HEK293 (cell line): ENCODE results near the gene FAM210B.

Experiments used
- BCL11B ChIP-seq: fragments of 450-650 bp; formaldehyde crosslinking; IDR thresholded peaks from 2 replicates; pipeline ENCODE4 v1.5.1; 2016; ENCODE audit warnings: low read depth, missing biosample characterization, missing genetic modification characterization
- CTCF ChIP-seq: fragments of 450-650 bp; formaldehyde crosslinking; IDR thresholded peaks from 2 replicates; pipeline ENCODE4 v1.5.1; 2016; ENCODE audit warnings: missing biosample characterization, missing genetic modification characterization
- SCRT1 ChIP-seq: fragments of 450-650 bp; formaldehyde crosslinking; IDR thresholded peaks from 2 replicates; pipeline ENCODE4 v1.5.1; 2016; ENCODE audit warnings: missing biosample characterization, missing genetic modification characterization, borderline replicate concordance
- TCF7L2 ChIP-seq: IDR thresholded peaks from 2 replicates; pipeline ENCODE4 v1.6.1; 2011; ENCODE audit warnings: low read depth, mild to moderate bottlenecking, inconsistent platforms, low read length, moderate library complexity, borderline replicate concordance
- ZNF121 ChIP-seq: fragments of 450-650 bp; formaldehyde crosslinking; IDR thresholded peaks from 2 replicates; pipeline ENCODE4 v1.5.1; 2016; ENCODE audit warnings: missing biosample characterization, missing genetic modification characterization
- ZNF18 ChIP-seq: fragments of 450-650 bp; formaldehyde crosslinking; IDR thresholded peaks from 2 replicates; pipeline ENCODE4 v1.5.1; 2016; ENCODE audit warnings: missing biosample characterization, missing genetic modification characterization
- ZNF510 ChIP-seq: fragments of 450-650 bp; formaldehyde crosslinking; IDR thresholded peaks from 2 replicates; pipeline ENCODE4 v1.5.1; 2018; ENCODE audit warnings: mild to moderate bottlenecking, missing genetic modification characterization, missing biosample characterization; ENCODE audit not compliant: insufficient replicate concordance
- ZNF555 ChIP-seq: fragments of 450-650 bp; formaldehyde crosslinking; conservative IDR thresholded peaks from 2 replicates; pipeline ENCODE4 v1.5.1; 2017; ENCODE audit warnings: missing biosample characterization, mild to moderate bottlenecking, missing genetic modification characterization, inconsistent platforms
- ZNF701 ChIP-seq: fragments of 450-650 bp; formaldehyde crosslinking; IDR thresholded peaks from 2 replicates; pipeline ENCODE4 v1.5.1; 2016; ENCODE audit warnings: missing biosample characterization, missing genetic modification characterization
- ZNF707 ChIP-seq: fragments of 450-650 bp; formaldehyde crosslinking; IDR thresholded peaks from 2 replicates; pipeline ENCODE4 v1.5.1; 2016; ENCODE audit warnings: missing biosample characterization, missing genetic modification characterization
- TF ChIP-seq, protein P1 (sequence below): IDR thresholded peaks from 2 replicates; pipeline ENCODE4 v1.6.1; 2011; ENCODE audit warnings: mild to moderate bottlenecking, low read depth, low read length, borderline replicate concordance

DNA sequence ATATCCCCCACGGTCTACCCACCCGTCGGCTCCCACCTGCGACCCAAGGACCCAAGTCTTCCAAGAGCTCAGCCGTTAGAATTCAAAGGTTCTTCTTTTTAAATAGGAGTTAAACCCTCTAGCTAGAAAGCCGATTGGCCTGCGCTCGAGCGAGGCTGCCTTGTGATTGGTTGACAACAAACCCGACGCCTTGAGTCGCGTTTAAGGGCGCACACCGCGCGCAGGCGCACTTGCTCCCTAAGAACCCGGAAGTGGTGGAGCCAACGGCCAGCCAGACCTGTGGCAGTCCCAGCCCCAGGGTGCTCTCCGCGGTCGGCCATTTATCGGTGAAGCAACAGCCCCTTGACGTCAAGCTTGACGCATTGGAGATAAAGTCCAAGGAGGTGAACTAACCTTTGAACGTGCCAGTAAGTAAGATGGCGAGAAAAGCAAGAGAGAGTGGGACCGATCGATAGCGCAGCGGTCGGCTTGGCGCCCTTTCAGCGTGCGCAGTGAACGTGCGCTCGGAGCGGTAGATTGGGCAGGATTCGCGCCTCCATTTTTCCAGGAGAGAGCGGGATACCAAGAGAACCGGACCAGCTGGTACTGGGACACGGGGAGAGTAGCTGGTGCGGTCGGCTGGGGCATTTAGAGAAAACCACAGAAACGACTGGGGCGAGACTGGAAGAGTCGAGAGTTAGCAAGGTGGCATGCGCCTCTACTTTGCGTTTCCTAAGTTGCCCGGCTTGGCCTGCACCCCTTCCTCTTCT lies 33.5 kb downstream of the FAM210B start, which contains the start of the genes AURKA and CSTF1:
- no peak for TF ChIP-seq CTCF (tag by site-specific recombination)
- TF ChIP-seq, protein P1, sequence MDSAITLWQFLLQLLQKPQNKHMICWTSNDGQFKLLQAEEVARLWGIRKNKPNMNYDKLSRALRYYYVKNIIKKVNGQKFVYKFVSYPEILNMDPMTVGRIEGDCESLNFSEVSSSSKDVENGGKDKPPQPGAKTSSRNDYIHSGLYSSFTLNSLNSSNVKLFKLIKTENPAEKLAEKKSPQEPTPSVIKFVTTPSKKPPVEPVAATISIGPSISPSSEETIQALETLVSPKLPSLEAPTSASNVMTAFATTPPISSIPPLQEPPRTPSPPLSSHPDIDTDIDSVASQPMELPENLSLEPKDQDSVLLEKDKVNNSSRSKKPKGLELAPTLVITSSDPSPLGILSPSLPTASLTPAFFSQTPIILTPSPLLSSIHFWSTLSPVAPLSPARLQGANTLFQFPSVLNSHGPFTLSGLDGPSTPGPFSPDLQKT, result no peak
- TF ChIP-seq ZNF707 (tag by site-specific recombination), result no peak
- TF ChIP-seq TCF7L2, result no peak
- no peak for TF ChIP-seq ZNF555 (tag by site-specific recombination)
- TF ChIP-seq ZNF510 (tag by site-specific recombination), result no peak
- TF ChIP-seq ZNF121, result no peak
- TF ChIP-seq SCRT1 (tag by site-specific recombination), result peak; percentile 99
- no peak for TF ChIP-seq ZNF18 (tag by site-specific recombination)
- no peak for TF ChIP-seq BCL11B (tag by site-specific recombination)
- no peak for TF ChIP-seq ZNF701 (tag by site-specific recombination)
